Measurements from ENCODE around the gene FOXO4.
"Not testable (repeated sequence)": the region's sequence is repeated elsewhere in the genome, so short reads cannot be mapped to it uniquely, and the experiment has no call there.

The FOXO4 gene, protein sequence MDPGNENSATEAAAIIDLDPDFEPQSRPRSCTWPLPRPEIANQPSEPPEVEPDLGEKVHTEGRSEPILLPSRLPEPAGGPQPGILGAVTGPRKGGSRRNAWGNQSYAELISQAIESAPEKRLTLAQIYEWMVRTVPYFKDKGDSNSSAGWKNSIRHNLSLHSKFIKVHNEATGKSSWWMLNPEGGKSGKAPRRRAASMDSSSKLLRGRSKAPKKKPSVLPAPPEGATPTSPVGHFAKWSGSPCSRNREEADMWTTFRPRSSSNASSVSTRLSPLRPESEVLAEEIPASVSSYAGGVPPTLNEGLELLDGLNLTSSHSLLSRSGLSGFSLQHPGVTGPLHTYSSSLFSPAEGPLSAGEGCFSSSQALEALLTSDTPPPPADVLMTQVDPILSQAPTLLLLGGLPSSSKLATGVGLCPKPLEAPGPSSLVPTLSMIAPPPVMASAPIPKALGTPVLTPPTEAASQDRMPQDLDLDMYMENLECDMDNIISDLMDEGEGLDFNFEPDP

GRCh38 chrX:71095555-71095980, at the start of gene FOXO4:
FOXO4 (plus strand) TSS chrX:71095851; CDS start chrX:71096529, 678 bp downstream.
- peak; percentile 77 for DNase-seq (ENCODE audit: low read depth)

DNA sequence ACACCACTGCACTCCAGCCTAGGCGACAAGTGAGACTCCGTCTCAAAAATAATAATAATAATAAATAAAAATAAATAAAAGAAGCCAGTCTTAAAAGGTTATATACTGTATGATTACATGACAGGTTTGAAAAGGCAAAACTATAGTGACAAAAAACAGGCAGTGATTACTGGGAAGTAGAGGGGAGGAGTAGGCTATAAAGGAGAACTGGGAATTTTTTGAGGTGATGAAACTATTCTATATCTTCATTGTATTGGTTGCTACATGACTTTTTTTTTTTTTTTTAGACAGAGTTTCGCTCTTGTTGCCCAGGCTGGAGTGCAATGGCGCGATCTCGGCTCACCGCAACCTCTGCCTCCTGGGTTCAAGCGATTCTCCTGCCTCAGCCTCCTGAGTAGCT, 47.8 kb upstream of the FOXO4 start:
- not testable (repeated sequence) for DNase-seq (ENCODE audit: low read depth)

- DNase-seq (ENCODE audit: low read depth), result no peak
Measured at GRCh38 chrX:71052721-71053120, 42.9 kb upstream of the FOXO4 start.

DNA sequence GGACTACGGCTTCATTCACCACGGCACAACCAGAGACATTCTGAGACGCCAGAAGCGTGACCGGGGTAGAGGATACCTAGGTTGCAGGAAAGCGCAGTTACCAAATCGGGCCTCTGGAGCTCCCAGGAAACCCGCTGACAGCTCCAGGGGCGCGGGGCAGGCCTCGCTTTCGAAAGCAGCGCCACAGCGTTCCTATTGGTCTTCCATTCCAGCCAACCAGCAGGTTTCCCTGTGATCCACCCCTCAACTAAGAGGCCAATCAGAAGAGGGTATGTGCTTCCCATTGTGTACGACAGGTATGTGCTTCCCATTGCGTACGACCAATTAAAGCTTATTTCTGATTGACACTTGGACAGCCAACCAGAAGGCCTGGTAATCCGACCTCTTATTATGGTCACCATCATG, 42.4 kb upstream of the FOXO4 start:
- no peak for DNase-seq (ENCODE audit: low read depth)

GRCh38 chrX:71056867-71057266, 38.8 kb upstream of the FOXO4 start:
- no peak for DNase-seq (ENCODE audit: low read depth)

GRCh38 chrX:71057848-71058530, 37.7 kb upstream of the FOXO4 start:
- no peak for DNase-seq (ENCODE audit: low read depth)

DNA sequence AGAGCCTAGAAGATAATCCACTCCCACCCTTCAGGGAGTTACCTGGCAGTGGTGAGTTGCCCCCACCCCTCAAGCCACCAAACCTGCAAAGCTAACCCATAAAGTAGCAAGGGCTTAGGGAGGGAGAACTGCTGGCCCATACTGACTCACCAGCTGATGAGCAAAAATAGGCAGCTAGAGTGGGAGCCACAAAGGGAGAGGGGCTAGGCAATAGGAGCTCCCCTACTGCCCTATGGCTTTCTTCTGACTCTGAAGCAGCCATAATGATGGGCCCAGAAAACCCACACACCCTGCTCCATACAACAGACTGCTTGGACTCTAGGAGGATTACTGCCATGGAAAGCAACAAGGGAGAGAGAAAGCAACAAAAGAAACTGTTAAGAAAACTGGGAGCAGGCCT, 35.5 kb upstream of the FOXO4 start:
- no peak for DNase-seq (ENCODE audit: low read depth)

DNA sequence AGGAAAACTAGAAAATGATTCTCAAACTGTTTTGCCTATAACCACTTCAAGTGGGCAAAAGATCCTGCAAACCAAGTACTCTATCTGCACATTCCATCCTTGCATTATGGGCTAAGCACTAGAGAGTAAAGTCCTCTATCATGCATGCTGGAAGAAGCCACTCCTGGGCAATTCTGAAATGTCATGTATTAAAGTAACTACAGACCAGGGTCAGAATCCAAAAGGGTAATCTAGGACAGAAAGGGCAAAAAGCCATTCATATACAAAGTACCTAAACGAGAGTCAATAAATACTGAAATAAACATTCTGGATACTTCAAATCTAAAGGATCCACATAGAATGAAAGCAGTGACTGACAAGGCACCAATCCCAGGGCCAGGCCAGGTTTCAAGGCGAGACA, 28.6 kb upstream of the FOXO4 start:
- DNase-seq (ENCODE audit: low read depth), result no peak

GRCh38 chrX:71067712-71068043, 28.0 kb upstream of the FOXO4 start:
- DNase-seq (ENCODE audit: low read depth), result no peak

DNA sequence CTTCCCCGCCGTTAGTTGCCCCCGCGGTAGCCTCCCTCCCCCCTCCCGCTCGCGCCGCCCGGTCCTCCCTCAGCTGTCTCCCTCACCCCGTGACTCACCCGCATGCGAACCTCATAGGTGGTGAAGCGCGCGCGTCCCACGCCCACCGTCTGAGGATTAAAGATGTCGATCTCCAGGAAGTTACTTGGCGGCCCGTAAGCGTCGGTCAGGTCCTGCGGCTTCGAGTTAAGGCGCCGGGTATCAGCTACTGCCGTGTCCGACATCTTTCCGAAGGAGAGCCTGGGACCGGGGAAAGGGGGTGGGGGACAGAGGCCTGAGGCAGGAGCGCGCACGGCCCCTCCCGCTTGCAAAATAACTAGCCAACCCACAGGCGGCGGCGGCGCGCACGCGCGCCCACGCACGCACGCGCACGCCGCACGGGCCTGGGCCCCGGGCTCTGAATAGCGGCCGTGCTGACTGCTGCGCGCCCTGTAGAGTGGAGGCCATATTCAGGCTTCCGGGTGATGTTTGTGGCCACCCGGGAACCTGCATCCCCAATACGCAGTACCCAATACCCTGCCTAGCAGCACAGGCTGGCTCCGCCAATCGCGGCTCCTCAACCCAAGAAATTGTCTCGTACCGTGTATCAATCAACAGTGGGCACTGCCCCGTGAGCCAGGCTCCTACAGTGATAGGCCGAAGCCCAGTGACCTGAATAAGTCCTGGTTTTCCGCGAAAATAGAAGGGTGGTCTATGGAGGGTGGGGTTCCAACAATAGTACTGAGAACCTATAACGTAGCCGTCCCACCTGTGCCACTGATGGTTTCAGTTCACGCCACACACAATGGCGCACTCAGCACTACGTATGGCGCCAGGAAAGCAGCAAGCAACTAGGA, 27.4 kb upstream of the FOXO4 start, which contains the start of gene SNX12:
SNX12 (minus strand) TSS at position 291 of the 875 bp plus-strand sequence; CDS start at position 263, 28 bp downstream.
- peak; percentile 82 for DNase-seq (ENCODE audit: low read depth)

- no peak for DNase-seq (ENCODE audit: low read depth)
Measured at GRCh38 chrX:71070531-71070930, 25.1 kb upstream of the FOXO4 start.

- no peak for DNase-seq (ENCODE audit: low read depth)
Measured at GRCh38 chrX:71081330-71082123, 14.1 kb upstream of the FOXO4 start.

- no peak for DNase-seq (ENCODE audit: low read depth)
Measured at GRCh38 chrX:71082124-71082647, 13.5 kb upstream of the FOXO4 start.

DNA sequence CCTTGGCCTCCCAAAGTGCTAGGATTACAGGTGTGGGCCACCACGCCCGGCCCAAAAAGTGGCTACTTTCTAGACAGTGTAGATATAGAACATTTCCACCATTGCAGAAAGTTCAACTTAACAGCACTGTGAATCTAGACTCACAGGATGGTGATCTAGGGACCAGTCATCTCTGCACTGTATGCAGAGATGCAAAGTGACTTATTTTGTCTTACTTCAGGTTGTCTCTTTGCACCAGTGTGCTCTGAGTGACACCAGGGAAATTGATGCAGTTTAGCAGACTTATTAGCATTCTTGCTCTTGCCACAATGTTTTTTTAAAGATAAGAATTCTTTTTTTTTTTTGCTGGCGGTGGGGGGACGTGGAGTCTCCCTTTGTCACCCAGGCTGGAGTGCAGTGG, 12.8 kb upstream of the FOXO4 start:
- DNase-seq (ENCODE audit: low read depth), result no peak

GRCh38 chrX:71085900-71086299, 9.8 kb upstream of the FOXO4 start:
- no peak for DNase-seq (ENCODE audit: low read depth)

GRCh38 chrX:71091263-71091662, 4.4 kb upstream of the FOXO4 start:
- no peak for DNase-seq (ENCODE audit: low read depth)

DNA sequence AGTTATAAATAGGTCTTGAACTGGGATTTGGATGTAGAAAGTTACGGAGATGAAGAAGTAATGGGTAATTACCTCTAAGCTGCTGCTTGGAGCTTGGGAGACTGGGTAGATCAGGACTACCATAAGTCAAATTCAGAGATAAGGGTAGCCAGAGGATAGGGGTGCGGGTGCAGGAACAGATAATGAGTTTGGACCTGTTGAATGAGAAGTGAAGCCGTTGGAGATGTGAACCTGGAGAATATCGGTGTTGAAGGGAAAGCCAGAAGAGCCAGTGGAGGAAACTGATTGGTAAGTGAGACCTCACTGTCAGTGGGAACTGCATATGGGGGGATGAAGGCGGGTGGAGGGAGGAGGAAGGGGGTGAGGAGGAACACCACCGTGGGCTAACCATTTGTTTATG, 618 bp upstream of the FOXO4 start:
- DNase-seq (ENCODE audit: low read depth), result no peak

- DNase-seq (ENCODE audit: low read depth), result no peak
Measured at GRCh38 chrX:71095981-71096759, 519 bp downstream of the FOXO4 start.

GRCh38 chrX:71096760-71097032, 1.0 kb downstream of the FOXO4 start:
- no peak for DNase-seq (ENCODE audit: low read depth)

DNA sequence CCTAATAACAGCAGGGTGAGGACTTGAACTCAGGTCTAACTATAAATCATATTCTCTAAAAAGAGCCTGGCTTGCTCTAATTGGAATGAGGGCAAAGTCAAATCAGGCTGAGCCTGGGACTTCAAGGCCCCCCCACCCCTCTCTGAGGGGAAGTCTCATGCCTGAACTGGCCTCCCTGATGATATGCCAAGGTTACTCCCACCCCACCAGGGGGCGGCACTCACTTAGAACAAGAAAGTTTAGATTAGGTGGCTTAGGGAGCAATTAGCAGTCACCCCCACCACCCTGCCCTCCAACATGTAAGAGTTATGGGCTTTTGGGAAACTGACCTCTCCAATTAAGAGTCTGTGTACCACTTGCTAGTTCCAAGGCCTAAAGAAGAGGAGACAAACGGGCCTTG, 2.7 kb downstream of the FOXO4 start:
- DNase-seq (ENCODE audit: low read depth), result peak; percentile 52
